Erythroblast (primary cell): ENCODE data around the gene ZNF600.
A peak's percentile ranks its signal among the peaks of the same experiment; 100 is the strongest.
"Not testable (repeated sequence)": the region's sequence is repeated elsewhere in the genome, so short reads cannot be mapped to it uniquely, and the experiment has no call there.

ENCODE experiments used
- DNase-seq, 2 experiments: peaks; one replicate each; lab custom pipeline; 2025; lab: John Stamatoyannopoulos, UW
- GATA1 ChIP-seq: IDR thresholded peaks from 2 replicates; pipeline ENCODE4 v1.6.1; 2011; ENCODE audit warnings: low read depth, mild to moderate bottlenecking, control low read depth, low read length, moderate library complexity
- POLR2A ChIP-seq: IDR thresholded peaks from 2 replicates; pipeline ENCODE4 v1.6.1; 2011; ENCODE audit warnings: mild to moderate bottlenecking, low read length

ZNF600 gene

GRCh38 chr19:52778811-52779210 is 7.8 kb downstream of the ZNF600 start:
- no peak for TF ChIP-seq GATA1
- TF ChIP-seq POLR2A, result no peak
- DNase-seq, result no peak

- DNase-seq, result not testable (repeated sequence)
Measured at GRCh38 chr19:52756447-52756846, 30.1 kb downstream of the ZNF600 start.

GRCh38 chr19:52749780-52750179 is 36.8 kb downstream of the ZNF600 start:
- TF ChIP-seq POLR2A, result no peak
- no peak for TF ChIP-seq GATA1
- DNase-seq, result no peak

- TF ChIP-seq GATA1, result no peak
- TF ChIP-seq POLR2A, result no peak
- peak; percentile 51 to 56 for DNase-seq
Measured at GRCh38 chr19:52748336-52748950, 38.1 kb downstream of the ZNF600 start.

- DNase-seq, result not testable (repeated sequence)
Measured at GRCh38 chr19:52745919-52746318, 40.7 kb downstream of the ZNF600 start.

- TF ChIP-seq POLR2A (no peak), GATA1 (no peak)
- DNase-seq, result no peak
Measured at GRCh38 chr19:52743091-52743490, 43.5 kb downstream of the ZNF600 start.

- no peak for DNase-seq
Measured at GRCh38 chr19:52742516-52742915, 44.1 kb downstream of the ZNF600 start.

GRCh38 chr19:52741951-52742485 is 44.6 kb downstream of the ZNF600 start:
- DNase-seq, result no peak
- TF ChIP-seq POLR2A, result no peak
- no peak for TF ChIP-seq GATA1

More at GRCh38 chr19:52742516-52742915, 44.1 kb downstream of the ZNF600 start:
- TF ChIP-seq POLR2A (no peak), GATA1 (no peak)

GRCh38 chr19:52741371-52741770 is 45.2 kb downstream of the ZNF600 start:
- not testable (repeated sequence) for DNase-seq

- DNase-seq, result no peak
- TF ChIP-seq GATA1 (no peak), POLR2A (no peak)
Measured at GRCh38 chr19:52739576-52739975, 47.0 kb downstream of the ZNF600 start.

- TF ChIP-seq POLR2A, result no peak
- no peak for DNase-seq
Measured at GRCh38 chr19:52735734-52736133, 50.9 kb downstream of the ZNF600 start.

- DNase-seq, result peak; percentile 96 to 97
- TF ChIP-seq POLR2A (peak; percentile 84), GATA1 (no peak)
Measured at GRCh38 chr19:52734893-52735661, 51.5 kb downstream of the ZNF600 start, which contains the start of gene ZNF611. Gene ZNF611 (minus strand): TSS chr19:52735044. CDS start chr19:52715894, 19,150 bp downstream.

- peak; percentile 50 to 54 for DNase-seq
Measured at GRCh38 chr19:52734331-52734892, 52.2 kb downstream of the ZNF600 start.

GRCh38 chr19:52726051-52726450 is 60.5 kb downstream of the ZNF600 start:
- not testable (repeated sequence) for DNase-seq

More at GRCh38 chr19:52734331-52734892, 52.2 kb downstream of the ZNF600 start:
- TF ChIP-seq POLR2A (no peak), GATA1 (no peak)
